K562 (cell line): ENCODE measurements around the gene TNFRSF6B. TPM values are rescaled to one million over a fixed set of nuclear protein-coding genes. Genes with fewer than 3 reads are reported as not detected.
A peak's percentile ranks its signal among the peaks of the same experiment; 100 is the strongest.

Source experiments
- ATAC-seq: fragments of 200-7000 bp; cut with Tn5 transposase; 3 replicates; pipeline ENCODE4 v1.9.1; 2020; ENCODE audit warnings: moderate library complexity
- BruUV-seq: library from RNA; stranded (reverse); fragments of 400-500 nt; replicated peaks from 2 replicates; lab custom pipeline; 2021; lab: Mats Ljungman, UMichigan
- CTCF ChIA-PET: fragments of 300-600 bp; formaldehyde crosslinking; extraction: SDS; loops from one replicate; lab custom pipeline; 2021; ENCODE audit warnings: low intra/inter-chr PET ratio; lab: Yijun Ruan, JAX
- POLR2A ChIA-PET: fragments of 300-600, 350-650 bp; sonication (Branson Sonifier 250); formaldehyde crosslinking; extraction: SDS; loops from one replicate; lab custom pipeline; 2021; ENCODE audit warnings: antibody characterized with exemption, inconsistent platforms; lab: Yijun Ruan, JAX
- DNase-seq, 4 experiments: peaks; one replicate each; pipeline versions ENCODE4 v3.0.0 to v3.0.0-alpha.2; 2011 to 2018; ENCODE audit warnings: low spot score in 3 of 4, mixed read lengths in 3 of 4; ENCODE audit errors: extremely low read depth in 1 of 4
- FAIRE-seq: peaks from 2 replicates; lab custom pipeline; 2011; peaks lifted over from hg19 to GRCh38; lab: Jason Lieb, UNC
- H2AFZ ChIP-seq: 2 replicates; pipeline ENCODE4 v1.6.0; 2011; ENCODE audit warnings: low read depth, low read length, control low read depth, inconsistent platforms
- H3K27ac ChIP-seq: fragments of 200-600 bp; 3 replicates; pipeline ENCODE4 v1.8.0; 2011; ENCODE audit warnings: low read depth, mild to moderate bottlenecking, control low read depth, inconsistent platforms, low read length, moderate library complexity, mixed read lengths; ENCODE audit errors: extremely low read depth
- H3K27me3 ChIP-seq, 2 experiments: fragments of 300-600 bp in 1 of 2; 2 replicates in 1 of 2; 3 replicates in 1 of 2; pipeline versions ENCODE4 v1.6.0 to v1.8.0; 2011; ENCODE audit warnings: inconsistent platforms in 2 of 2, low read length in 2 of 2, mild to moderate bottlenecking in 1 of 2, mixed read lengths in 1 of 2, moderate library complexity in 1 of 2; ENCODE audit not compliant: control insufficient read depth in 2 of 2, insufficient read depth in 2 of 2
- H3K36me3 ChIP-seq: fragments of 300-600 bp; 3 replicates; pipeline ENCODE4 v1.8.0; 2011; ENCODE audit warnings: mild to moderate bottlenecking, low read length, inconsistent platforms; ENCODE audit not compliant: control insufficient read depth, insufficient read depth
- H3K4me1 ChIP-seq, 2 experiments: fragments of 200-600 bp in 1 of 2; replicated peaks in 1 of 2; 2 replicates in 1 of 2; 3 replicates in 1 of 2; pipeline versions ENCODE4 v1.5.1 to v1.8.0; 2011; ENCODE audit warnings: inconsistent platforms in 2 of 2, low read length in 2 of 2, mild to moderate bottlenecking in 1 of 2, mixed read lengths in 1 of 2, moderate library complexity in 1 of 2; ENCODE audit not compliant: control insufficient read depth in 2 of 2, insufficient read depth in 2 of 2
- H3K4me2 ChIP-seq: 2 replicates; pipeline ENCODE4 v1.6.1; 2011; ENCODE audit warnings: low read length, control low read depth, inconsistent platforms, mixed read lengths; ENCODE audit not compliant: insufficient read depth
- H3K4me3 ChIP-seq: fragments of 200-600 bp; sonication (generic), shearing (Covaris generic); 2 replicates; pipeline ENCODE4 v1.5.1; 2016; ENCODE audit warnings: control low read depth, inconsistent platforms
- H3K79me2 ChIP-seq: fragments of 200-600 bp; 3 replicates; pipeline ENCODE4 v1.8.0; 2011; ENCODE audit warnings: low read length, inconsistent platforms; ENCODE audit not compliant: control insufficient read depth, insufficient read depth
- H3K9ac ChIP-seq, 2 experiments: 2 replicates each; pipeline versions ENCODE4 v1.6.0 to v1.6.1; 2011; ENCODE audit warnings: low read depth in 2 of 2, low read length in 2 of 2, control low read depth in 1 of 2, inconsistent platforms in 1 of 2, mild to moderate bottlenecking in 1 of 2, mixed read lengths in 1 of 2; ENCODE audit not compliant: insufficient read depth in 1 of 2
- H3K9me1 ChIP-seq: one replicate; pipeline ENCODE4 v1.6.0; 2011; ENCODE audit warnings: inconsistent platforms, mild to moderate bottlenecking, low read length, moderate library complexity; ENCODE audit not compliant: control insufficient read depth, insufficient read depth
- H3K9me3 ChIP-seq: replicated peaks from 2 replicates; pipeline ENCODE4 v1.5.1; 2011; ENCODE audit warnings: low read depth, low read length, inconsistent platforms; ENCODE audit not compliant: control insufficient read depth, insufficient read depth
- H4K20me1 ChIP-seq: replicated peaks from 2 replicates; pipeline ENCODE4 v1.6.1; 2011; ENCODE audit warnings: low read length, inconsistent platforms, mixed read lengths; ENCODE audit not compliant: control insufficient read depth, insufficient read depth
- BRCA1 ChIP-seq, 2 experiments: fragments of 450-650 bp in 1 of 2; sonication (generic) in 1 of 2; formaldehyde crosslinking in 1 of 2; IDR thresholded peaks; 2 replicates each; pipeline versions ENCODE4 v1.5.0 to v1.6.1; 2017 to 2020; ENCODE audit warnings: mild to moderate bottlenecking in 1 of 2, missing genetic modification reagents in 1 of 2
- CBX5 ChIP-seq: IDR thresholded peaks from 2 replicates; pipeline ENCODE4 v1.6.1; 2014; ENCODE audit warnings: low read depth, borderline replicate concordance
- KLF13 ChIP-seq: fragments of 450-650 bp; IDR thresholded peaks from 2 replicates; pipeline ENCODE4 v1.6.1; 2016; ENCODE audit warnings: missing genetic modification characterization, low read depth, mild to moderate bottlenecking, missing compliant biosample characterization, moderate library complexity, borderline replicate concordance
- POLR2AphosphoS2 ChIP-seq: IDR thresholded peaks from 2 replicates; pipeline ENCODE4 v1.6.1; 2012; ENCODE audit warnings: low read length, improper control_type of control experiment
- POLR2G ChIP-seq: fragments of 200-400 bp; formaldehyde crosslinking; IDR thresholded peaks from 2 replicates; pipeline ENCODE4 v1.6.1; 2017; ENCODE audit warnings: low read depth, mild to moderate bottlenecking, antibody characterized with exemption, low read length, moderate library complexity
- RBFOX2 ChIP-seq: fragments of 200-400 bp; formaldehyde crosslinking; IDR thresholded peaks from 2 replicates; pipeline ENCODE4 v1.6.1; 2017; ENCODE audit warnings: low read depth, mild to moderate bottlenecking, low read length, moderate library complexity
- WGBS: fragments of 100-300 bp; shearing (Covaris generic); methylation state at CpG from one replicate; pipeline ENCODE4 v1.1.6; 2016; ENCODE audit warnings: low coverage, mixed read lengths; ENCODE audit not compliant: insufficient coverage; ENCODE audit errors: missing lambda C conversion rate; 5-methylcytosine and 5-hydroxymethylcytosine counted together
- in situ Hi-C: fragments of 300-500 bp; cut with MboI; formaldehyde crosslinking; loops from 4 replicates; pipeline ENCODE4 v1.15.0; 2018; ENCODE audit warnings: inconsistent platforms, mixed read lengths
- intact Hi-C: fragments of 100-400 bp; cut with micrococcal nuclease; formaldehyde crosslinking; loops from 2 replicates; pipeline ENCODE4 v1.14.2; 2022
- polyA plus RNA-seq, 8 experiments: library from polyadenylated mRNA; depleted of rRNA in 4 of 8; stranded (reverse) in 5 of 8; unstranded in 3 of 8; fragments of >200 nt; fragmentation: Nextera tagmentation in 2 of 8; fragmentation: Illumina TruSeq in 1 of 8; extraction: Ambion mirVana in 2 of 8; extraction: Trizol in 1 of 8; gene quantifications; 2 replicates each; pipeline versions ENCODE4 v1.2.1 to v1.2.3, GENCODE V29; 2011 to 2014; ENCODE audit warnings: inconsistent platforms in 1 of 8, missing spikeins in 1 of 8
- total RNA-seq, 7 experiments: library from RNA; depleted of rRNA in 6 of 7; stranded (reverse); fragments of >200 nt in 6 of 7; fragmentation: Illumina TruSeq in 2 of 7; extraction: Trizol in 2 of 7; gene quantifications; 2 replicates each; pipeline versions ENCODE4 v1.2.1 to v1.2.3, GENCODE V29; 2011 to 2021; ENCODE audit warnings: low replicate concordance in 1 of 7
- TF ChIP-seq, protein P1 (sequence below): fragments of 250-450 bp; sonication (Bioruptor Pico); IDR thresholded peaks from 2 replicates; pipeline ENCODE4 v1.8.0; 2022; ENCODE audit warnings: inconsistent platforms

TNFRSF6B gene
- total and polyA plus RNA-seq, 9 of the 15 experiments (the other 6 are each of a cell fraction or from before 2014, with no cell fraction given), result 0.10 to 3.5 (median 0.32) TPM; not detected in 6

DNA sequence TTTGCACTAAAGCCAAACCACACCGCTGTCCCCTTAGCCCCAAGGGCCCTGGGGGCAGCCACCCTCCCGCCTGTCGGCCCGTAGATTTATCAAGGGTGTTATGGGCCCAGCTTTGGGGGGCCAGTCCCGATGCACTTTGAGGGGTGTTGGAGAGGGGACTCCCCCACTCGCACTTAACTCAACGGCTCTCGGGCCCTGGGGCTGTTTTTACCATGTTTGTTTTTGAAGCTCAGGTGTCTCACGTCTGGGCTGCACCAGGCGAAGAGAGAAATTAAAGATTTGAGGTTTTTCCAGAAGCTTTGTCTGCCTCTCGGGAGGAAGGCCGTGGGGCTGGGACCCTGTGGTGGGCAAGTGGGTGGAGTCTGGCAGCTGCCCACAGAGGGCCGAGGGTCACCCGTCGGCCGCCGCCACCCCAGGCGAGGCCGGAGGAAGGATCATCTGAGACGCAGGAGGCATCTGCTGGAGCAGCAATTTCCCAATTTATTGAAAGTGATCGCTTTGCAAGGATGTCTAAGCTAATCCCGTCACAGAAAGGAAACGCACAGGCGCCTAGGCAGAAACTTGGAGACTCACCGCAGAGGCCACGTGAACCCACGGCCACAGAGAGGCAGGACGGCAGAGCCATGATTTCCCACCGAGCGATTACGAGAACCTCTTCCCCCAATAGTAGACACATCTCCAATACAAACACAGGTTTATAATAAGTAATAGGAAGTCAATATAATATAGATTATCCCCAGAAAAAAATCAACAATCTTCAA is 46.9 kb downstream of the TNFRSF6B start:
- no peak for FAIRE-seq

DNA sequence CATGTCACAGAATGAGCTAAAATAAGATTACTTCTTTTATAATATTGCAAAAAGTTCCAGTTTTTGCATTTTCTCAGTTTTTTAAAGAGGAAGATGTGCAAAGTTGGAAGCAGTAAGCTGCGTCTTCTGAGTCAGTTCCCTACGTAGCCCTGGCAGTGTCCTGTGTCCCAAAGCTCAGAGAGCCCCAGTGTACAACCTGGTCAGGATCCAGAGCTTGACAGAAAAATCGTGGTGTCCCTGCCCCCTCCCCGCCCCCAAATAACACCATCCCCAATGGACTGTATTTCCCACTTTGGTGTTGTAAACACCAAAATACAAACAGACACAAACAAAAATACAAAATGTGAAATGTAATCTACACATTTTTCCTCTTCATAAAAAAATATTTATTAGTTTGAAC is 47.7 kb downstream of the TNFRSF6B start:
- CTCF ChIA-PET, result no interaction called here
- no peak for FAIRE-seq
- WGBS, result 69% methylated on average over 4 of the region's 4 CpGs

More for the DNA sequence above, 46.9 kb downstream of the TNFRSF6B start:
- ATAC-seq (no peak), DNase-seq (no peak)
- CTCF ChIA-PET, result no interaction called here
- Histone ChIP-seq H3K27ac (no peak overlapping the region), H3K4me2 (no peak overlapping the region), H3K79me2 (peaks cover 16% of the 10 kb centered on the region), H3K27me3 (no peaks in the 10 kb centered on the region), H3K4me3 (no peak overlapping the region), H4K20me1 (no peaks in the 10 kb centered on the region; the same call in 1 of the 2 replicates), H3K9me1 (no peaks in the 10 kb centered on the region), H3K9ac (no peak overlapping the region; a peak in 1 of 4 replicates), H3K9me3 (no peaks in the 10 kb centered on the region), H2AFZ (no peak overlapping the region), H3K36me3 (peaks cover 33% of the 10 kb centered on the region; the same call in 1 of the 3 replicates), H3K4me1 (peaks cover 11 to 79% of the 10 kb centered on the region in 2 experiments)
- in situ Hi-C loops, result no loop called here
- intact Hi-C loops, result no loop called here
- POLR2A ChIA-PET, result interaction anchor here (0.7 to 2.2 kb wide), 5 partner anchors 12 to 240 kb away, joined by 3 to 7 read pairs (median 4); partner anchors contain the start of genes ARFRP1 and ZGPAT
- TF ChIP-seq RBFOX2 (0 out of 2 replicates have a peak, but pooled peaks have one; percentile 30), CBX5 (no peak), POLR2G (peak; percentile 35; the same call in 1 of the 2 replicates)
- BruUV-seq, result no TSS peak
- 93% methylated on average over 25 of the region's 31 CpGs for WGBS

More for the DNA sequence above, 47.7 kb downstream of the TNFRSF6B start:
- Histone ChIP-seq H3K36me3 (peaks cover 31% of the 10 kb centered on the region; the same call in 1 of the 3 replicates), H3K4me2 (no peak overlapping the region)
- POLR2A ChIA-PET, result interaction anchor here (0.7 to 2.2 kb wide), 3 partner anchors 11 to 204 kb away, joined by 3 to 7 read pairs (median 4); partner anchors contain the start of genes ARFRP1 and ZGPAT
- intact Hi-C loops, result no loop called here
- TF ChIP-seq, protein P1, sequence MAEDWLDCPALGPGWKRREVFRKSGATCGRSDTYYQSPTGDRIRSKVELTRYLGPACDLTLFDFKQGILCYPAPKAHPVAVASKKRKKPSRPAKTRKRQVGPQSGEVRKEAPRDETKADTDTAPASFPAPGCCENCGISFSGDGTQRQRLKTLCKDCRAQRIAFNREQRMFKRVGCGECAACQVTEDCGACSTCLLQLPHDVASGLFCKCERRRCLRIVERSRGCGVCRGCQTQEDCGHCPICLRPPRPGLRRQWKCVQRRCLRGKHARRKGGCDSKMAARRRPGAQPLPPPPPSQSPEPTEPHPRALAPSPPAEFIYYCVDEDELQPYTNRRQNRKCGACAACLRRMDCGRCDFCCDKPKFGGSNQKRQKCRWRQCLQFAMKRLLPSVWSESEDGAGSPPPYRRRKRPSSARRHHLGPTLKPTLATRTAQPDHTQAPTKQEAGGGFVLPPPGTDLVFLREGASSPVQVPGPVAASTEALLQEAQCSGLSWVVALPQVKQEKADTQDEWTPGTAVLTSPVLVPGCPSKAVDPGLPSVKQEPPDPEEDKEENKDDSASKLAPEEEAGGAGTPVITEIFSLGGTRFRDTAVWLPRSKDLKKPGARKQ (CRISPR knock-in tag), result no peak
- TF ChIP-seq BRCA1 (IDR thresholded peaks at IDR 0.05), result no peak
- no peak for TF ChIP-seq BRCA1 (CRISPR knock-in tag; IDR thresholded peaks at IDR 0.05)
- TF ChIP-seq KLF13 (tag), result no peak
- TF ChIP-seq POLR2AphosphoS2, result 0 out of 2 replicates have a peak, but pooled peaks have one; percentile 56
- TF ChIP-seq, all 486 proteins: peak for 1
- Histone ChIP-seq H2AFZ (no peak overlapping the region), H3K9ac (no peak overlapping the region), H3K79me2 (peaks cover 16% of the 10 kb centered on the region), H3K4me1 (peaks cover 8 to 74% of the 10 kb centered on the region in 2 experiments), H3K27me3 (no peaks in the 10 kb centered on the region), H3K4me3 (no peak overlapping the region), H4K20me1 (no peaks in the 10 kb centered on the region; the same call in 1 of the 2 replicates), H3K9me1 (no peaks in the 10 kb centered on the region), H3K9me3 (no peaks in the 10 kb centered on the region), H3K27ac (peak overlapping the region; percentile 39; the same call in 1 of the 3 replicates)
- BruUV-seq, result no TSS peak
- DNase-seq (no peak), ATAC-seq (no peak)
- in situ Hi-C loops, result no loop called here
